Measurements from ENCODE around the gene ZNF217.
"Not testable (repeated sequence)": the region's sequence is repeated elsewhere in the genome, so short reads cannot be mapped to it uniquely, and the experiment has no call there.

ZNF217 gene

GRCh38 chr20:53550280-53551187 is 43.1 kb downstream of the ZNF217 start:
- TF ChIP-seq CTCF (IDR thresholded peaks at IDR 0.05), result no peak
- H3K4me3 ChIP-seq (ENCODE audit: low read depth, low read length), result no peak overlapping the region
- no peak overlapping the region for H3K9ac ChIP-seq
- no peaks in the 10 kb centered on the region for H3K36me3 ChIP-seq (ENCODE audit: control insufficient read depth, insufficient read depth, low read length)
- no peaks in the 10 kb centered on the region for H3K79me2 ChIP-seq
- no peaks in the 10 kb centered on the region for H3K27me3 ChIP-seq (ENCODE audit: control insufficient read depth, insufficient read depth, low read length)
- no peak overlapping the region for H3K27ac ChIP-seq
- no peak overlapping the region for H3K4me2 ChIP-seq (ENCODE audit: low read length)
- no peaks in the 10 kb centered on the region for H3K9me3 ChIP-seq (ENCODE audit: control insufficient read depth, low read length)
- no peak overlapping the region for H2AFZ ChIP-seq
- no peaks in the 10 kb centered on the region for H3K4me1 ChIP-seq

GRCh38 chr20:53547664-53548239 is 45.9 kb downstream of the ZNF217 start:
- Histone ChIP-seq H2AFZ (peak overlapping the region; percentile 52), H3K4me1 (no peaks in the 10 kb centered on the region), H3K9me3 (ENCODE audit: control insufficient read depth, low read length) (no peaks in the 10 kb centered on the region), H3K4me2 (ENCODE audit: low read length) (no peak overlapping the region), H3K27ac (no peak overlapping the region), H3K9ac (no peak overlapping the region), H3K4me3 (ENCODE audit: low read depth, low read length) (no peak overlapping the region), H3K36me3 (ENCODE audit: control insufficient read depth, insufficient read depth, low read length) (no peaks in the 10 kb centered on the region), H3K79me2 (no peaks in the 10 kb centered on the region), H3K27me3 (ENCODE audit: control insufficient read depth, insufficient read depth, low read length) (no peaks in the 10 kb centered on the region)
- TF ChIP-seq CTCF (IDR thresholded peaks at IDR 0.05), result peak; percentile 80

DNA sequence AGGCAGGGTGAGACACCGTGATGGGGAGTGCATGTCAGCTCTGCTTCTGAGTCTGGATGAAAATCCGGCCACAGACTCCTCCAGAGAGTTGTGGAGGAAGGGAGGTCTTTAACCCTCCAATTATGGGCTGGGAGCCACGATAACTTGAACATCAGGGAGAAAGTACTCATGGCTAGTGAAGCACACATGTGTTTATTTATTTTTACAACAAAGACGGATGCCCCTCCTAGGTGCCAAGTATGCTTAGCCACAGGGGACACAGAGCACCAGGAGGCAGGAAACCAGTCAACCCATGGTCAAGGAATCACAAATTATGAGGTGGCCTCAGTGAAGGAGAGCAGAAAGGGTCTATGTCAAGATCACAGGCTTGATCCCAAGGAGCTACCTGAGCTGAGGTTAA is 54.1 kb downstream of the ZNF217 start:
- Histone ChIP-seq H3K4me3 (ENCODE audit: low read depth, low read length) (no peak overlapping the region), H3K9ac (no peak overlapping the region), H3K36me3 (ENCODE audit: control insufficient read depth, insufficient read depth, low read length) (no peaks in the 10 kb centered on the region), H2AFZ (no peak overlapping the region), H3K4me2 (ENCODE audit: low read length) (no peak overlapping the region), H3K79me2 (no peaks in the 10 kb centered on the region), H3K27me3 (ENCODE audit: control insufficient read depth, insufficient read depth, low read length) (no peaks in the 10 kb centered on the region), H3K27ac (no peak overlapping the region), H3K9me3 (ENCODE audit: control insufficient read depth, low read length) (no peaks in the 10 kb centered on the region), H3K4me1 (no peaks in the 10 kb centered on the region)
- TF ChIP-seq CTCF (IDR thresholded peaks at IDR 0.05), result no peak

DNA sequence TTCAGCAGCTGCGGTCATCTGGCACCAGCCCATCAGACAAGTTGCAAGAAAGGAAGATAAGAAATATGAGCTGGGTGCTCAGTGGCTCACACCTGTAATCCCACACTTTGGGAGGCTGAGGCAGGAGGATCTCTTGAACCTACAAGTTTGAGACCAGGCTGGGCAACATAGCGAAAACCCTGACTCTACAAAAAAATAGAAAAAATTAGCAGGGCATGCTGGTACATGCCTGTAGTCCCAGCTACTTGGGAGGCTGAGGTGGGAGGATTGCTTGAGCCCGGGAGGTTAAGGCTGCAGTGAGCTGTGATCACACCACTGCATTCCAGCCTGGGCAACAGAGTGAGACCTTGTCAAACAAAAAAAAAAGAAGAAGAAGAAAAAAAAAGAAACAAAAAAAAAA is 57.3 kb downstream of the ZNF217 start:
- not testable (repeated sequence) for H3K36me3 ChIP-seq (ENCODE audit: control insufficient read depth, insufficient read depth, low read length); H3K9me3 ChIP-seq (ENCODE audit: control insufficient read depth, low read length); H2AFZ ChIP-seq; H3K4me3 ChIP-seq (ENCODE audit: low read depth, low read length); H3K27ac ChIP-seq; H3K4me1 ChIP-seq; H3K4me2 ChIP-seq (ENCODE audit: low read length); H3K9ac ChIP-seq; H3K79me2 ChIP-seq; H3K27me3 ChIP-seq (ENCODE audit: control insufficient read depth, insufficient read depth, low read length)

DNA sequence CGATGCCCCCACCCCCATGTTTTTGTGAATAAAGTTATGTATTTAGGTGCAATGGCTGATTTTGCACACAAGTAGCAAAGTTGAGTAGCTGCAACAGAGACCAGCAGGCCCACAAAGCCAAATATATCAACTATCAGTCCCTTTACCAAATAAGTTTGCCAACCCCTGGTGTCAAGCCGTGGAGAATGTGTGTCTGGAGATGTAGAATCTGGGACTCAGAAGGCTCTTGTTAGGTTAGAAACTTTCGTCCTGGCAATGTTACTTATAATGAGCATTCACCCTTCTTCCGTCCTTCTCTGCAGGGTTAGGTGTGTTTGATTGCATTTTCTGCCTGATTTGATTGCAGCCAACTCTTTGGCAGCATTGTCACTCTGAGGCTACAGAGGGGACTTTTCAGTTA is 57.8 kb downstream of the ZNF217 start:
- no peak overlapping the region for H3K27ac ChIP-seq
- H3K79me2 ChIP-seq, result no peaks in the 10 kb centered on the region
- TF ChIP-seq CTCF (IDR thresholded peaks at IDR 0.05), result no peak
- no peaks in the 10 kb centered on the region for H3K27me3 ChIP-seq (ENCODE audit: control insufficient read depth, insufficient read depth, low read length)
- H3K4me1 ChIP-seq, result no peaks in the 10 kb centered on the region
- no peaks in the 10 kb centered on the region for H3K36me3 ChIP-seq (ENCODE audit: control insufficient read depth, insufficient read depth, low read length)
- H3K4me3 ChIP-seq (ENCODE audit: low read depth, low read length), result no peak overlapping the region
- no peaks in the 10 kb centered on the region for H3K9me3 ChIP-seq (ENCODE audit: control insufficient read depth, low read length)
- H3K4me2 ChIP-seq (ENCODE audit: low read length), result no peak overlapping the region
- no peak overlapping the region for H3K9ac ChIP-seq
- no peak overlapping the region for H2AFZ ChIP-seq
